Measurements from ENCODE around the gene ZBTB17. TPM values are rescaled to one million over a fixed set of nuclear protein-coding genes. Genes with fewer than 3 reads are reported as not detected.

Gene ZBTB17
- total and polyA plus RNA-seq, 2 of the 8 experiments (the other 6 are each of a cell fraction or from before 2014, with no cell fraction given), result 24.7 to 36.2 TPM

- TF ChIP-seq, protein P1, sequence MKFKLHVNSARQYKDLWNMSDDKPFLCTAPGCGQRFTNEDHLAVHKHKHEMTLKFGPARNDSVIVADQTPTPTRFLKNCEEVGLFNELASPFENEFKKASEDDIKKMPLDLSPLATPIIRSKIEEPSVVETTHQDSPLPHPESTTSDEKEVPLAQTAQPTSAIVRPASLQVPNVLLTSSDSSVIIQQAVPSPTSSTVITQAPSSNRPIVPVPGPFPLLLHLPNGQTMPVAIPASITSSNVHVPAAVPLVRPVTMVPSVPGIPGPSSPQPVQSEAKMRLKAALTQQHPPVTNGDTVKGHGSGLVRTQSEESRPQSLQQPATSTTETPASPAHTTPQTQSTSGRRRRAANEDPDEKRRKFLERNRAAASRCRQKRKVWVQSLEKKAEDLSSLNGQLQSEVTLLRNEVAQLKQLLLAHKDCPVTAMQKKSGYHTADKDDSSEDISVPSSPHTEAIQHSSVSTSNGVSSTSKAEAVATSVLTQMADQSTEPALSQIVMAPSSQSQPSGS (IDR thresholded peaks at IDR 0.05; ENCODE audit: low read length), result no peak
- TF ChIP-seq MAX (IDR thresholded peaks at IDR 0.05), result no peak
These were observed 38.0 kb upstream of the ZBTB17 start (continued) for GRCh38 chr1:16013908-16014258.

All from H1 (cell line).